T1000 (cell line): Measurements from ENCODE around the gene ZC3H7A.

Experiments used
- DNase-seq: peaks from one replicate; lab custom pipeline; 2025; ENCODE audit warnings: mixed read lengths; lab: John Stamatoyannopoulos, UW

ZC3H7A gene

GRCh38 chr16:11737713-11738112 lies 59.3 kb downstream of the ZC3H7A start:
- no peak for DNase-seq

DNA sequence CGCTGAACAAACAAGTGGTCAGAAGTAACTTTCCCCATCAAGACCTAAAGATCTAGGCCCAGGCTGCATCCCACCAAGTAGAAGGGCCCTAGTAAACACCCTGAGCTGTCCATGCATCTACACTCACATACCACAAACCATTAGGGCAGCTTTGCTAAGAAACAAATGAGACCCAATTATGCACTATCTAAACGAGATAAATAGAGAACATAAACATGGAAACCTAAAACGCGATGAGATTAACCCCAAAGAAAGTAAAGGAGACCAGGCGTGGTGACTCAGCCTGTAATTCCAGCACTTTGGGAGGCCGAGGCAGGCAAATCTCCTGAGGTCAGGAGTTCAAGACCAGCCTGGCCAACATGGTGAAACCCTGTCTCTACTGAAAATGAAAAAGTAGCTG lies 60.2 kb downstream of the ZC3H7A start:
- DNase-seq = no peak

GRCh38 chr16:11735787-11736186 lies 61.3 kb downstream of the ZC3H7A start:
- no peak for DNase-seq

- no peak for DNase-seq
Observed at GRCh38 chr16:11734653-11735043, 62.4 kb downstream of the ZC3H7A start.

- DNase-seq = no peak
Observed at GRCh38 chr16:11734025-11734652, 62.9 kb downstream of the ZC3H7A start.

DNA sequence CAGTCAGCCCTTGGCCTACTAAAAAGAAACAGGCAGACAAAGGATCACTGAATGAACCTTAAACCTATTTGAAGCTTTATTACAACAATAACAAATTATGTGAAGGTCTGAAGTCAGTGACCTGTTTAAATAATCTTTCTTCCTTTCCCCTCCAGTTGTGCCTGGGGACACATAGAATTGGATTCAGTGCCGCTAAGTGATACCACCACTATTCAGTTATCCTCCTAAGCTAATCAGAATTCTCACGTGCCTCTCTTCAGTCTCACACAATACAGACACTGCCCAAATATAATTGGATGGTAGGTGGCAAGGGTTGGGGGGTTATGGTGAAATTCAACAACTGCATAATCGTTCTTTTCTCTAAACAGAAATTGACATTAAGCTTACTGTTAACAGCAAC lies 65.8 kb downstream of the ZC3H7A start:
- DNase-seq = no peak

DNA sequence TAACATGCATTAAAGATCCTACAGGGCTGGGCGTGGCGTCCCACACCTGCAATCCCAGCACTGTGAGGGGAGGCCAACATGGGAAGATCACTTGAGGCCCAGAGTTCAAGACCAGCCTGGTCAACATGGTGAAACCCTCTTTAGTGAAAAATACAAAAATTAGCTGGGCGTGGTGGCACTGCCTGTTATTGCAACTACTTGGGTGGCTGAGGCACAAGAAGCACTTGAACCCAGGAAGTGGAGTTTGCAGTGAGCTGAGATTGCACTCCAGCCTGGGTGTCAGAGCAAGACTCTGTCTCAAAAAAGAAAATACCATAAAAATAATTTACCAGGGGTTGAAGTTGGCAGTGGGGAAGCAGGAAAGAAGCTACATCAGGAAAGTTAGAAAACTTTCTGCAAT lies 67.3 kb downstream of the ZC3H7A start:
- DNase-seq = no peak

DNA sequence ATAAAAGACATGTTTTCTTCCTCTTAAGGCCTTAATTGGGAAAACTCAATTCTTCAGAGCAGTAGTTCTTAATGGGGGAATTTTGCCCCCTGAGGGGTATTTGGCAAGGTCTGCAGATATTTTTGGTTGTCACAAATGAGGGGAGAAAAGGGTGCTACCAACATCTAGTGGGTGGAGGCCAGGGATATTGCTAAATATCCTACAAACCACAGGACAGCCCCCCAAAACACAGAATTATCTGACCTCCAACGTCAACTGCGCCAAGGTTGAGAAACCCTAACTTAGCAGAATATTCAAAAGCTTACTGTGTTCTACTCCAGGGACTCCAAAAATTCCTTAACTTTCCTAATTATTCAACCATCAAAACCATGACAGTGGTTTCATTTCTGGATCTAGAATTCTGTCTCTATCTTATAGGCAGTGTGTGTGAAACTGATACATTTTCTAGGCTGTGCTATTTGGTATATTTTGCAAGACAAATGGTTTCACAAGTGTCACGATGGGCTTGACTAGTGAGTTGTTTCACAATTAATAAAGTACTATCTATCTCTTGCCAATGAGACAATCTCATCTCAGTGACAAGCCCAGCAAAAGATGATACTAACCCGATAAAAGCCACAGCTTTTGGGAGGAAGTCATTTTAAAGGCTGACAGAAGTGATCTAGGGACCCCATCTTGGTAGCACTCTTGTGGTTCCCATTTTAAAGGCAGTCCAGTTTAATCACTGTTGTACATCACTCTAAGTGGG lies 69.1 kb downstream of the ZC3H7A start:
- DNase-seq = no peak

DNA sequence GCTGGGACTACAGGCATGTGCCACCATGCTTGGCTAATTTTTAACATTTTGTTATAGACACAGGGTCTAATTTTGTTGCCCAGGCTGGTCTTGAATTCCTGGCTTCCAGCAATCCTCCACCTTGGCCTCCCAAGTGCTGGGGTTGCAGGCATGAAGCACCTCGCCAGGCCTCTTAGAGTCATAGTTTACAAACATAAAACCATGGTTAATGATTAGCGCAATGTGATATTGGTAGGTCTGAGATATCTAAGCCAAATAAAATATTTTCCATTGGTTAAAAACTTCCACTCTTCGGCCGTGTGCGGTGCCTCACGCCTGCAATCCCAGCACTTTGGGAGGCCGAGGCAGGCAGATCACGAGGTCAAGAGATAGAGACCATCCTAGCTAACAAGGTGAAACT lies 71.0 kb downstream of the ZC3H7A start:
- DNase-seq = no peak

GRCh38 chr16:11725457-11725856 lies 71.6 kb downstream of the ZC3H7A start:
- no peak for DNase-seq

DNA sequence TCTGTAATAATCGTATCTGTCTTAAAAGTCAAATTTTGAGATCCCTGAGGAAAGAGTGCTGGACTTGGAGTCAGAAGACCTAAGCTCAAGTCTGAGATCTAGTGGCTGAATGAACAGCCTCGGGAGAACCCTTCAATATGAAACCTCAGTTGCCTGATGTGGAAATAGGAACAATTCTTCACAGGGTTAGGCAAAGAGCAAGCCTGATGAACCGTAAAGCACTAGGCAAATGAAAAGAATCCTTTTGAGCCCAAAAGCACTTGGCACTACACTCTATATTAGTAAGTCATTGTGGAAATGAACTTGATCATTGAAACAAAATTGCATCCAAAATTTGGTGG lies 74.6 kb downstream of the ZC3H7A start:
- no peak for DNase-seq

DNA sequence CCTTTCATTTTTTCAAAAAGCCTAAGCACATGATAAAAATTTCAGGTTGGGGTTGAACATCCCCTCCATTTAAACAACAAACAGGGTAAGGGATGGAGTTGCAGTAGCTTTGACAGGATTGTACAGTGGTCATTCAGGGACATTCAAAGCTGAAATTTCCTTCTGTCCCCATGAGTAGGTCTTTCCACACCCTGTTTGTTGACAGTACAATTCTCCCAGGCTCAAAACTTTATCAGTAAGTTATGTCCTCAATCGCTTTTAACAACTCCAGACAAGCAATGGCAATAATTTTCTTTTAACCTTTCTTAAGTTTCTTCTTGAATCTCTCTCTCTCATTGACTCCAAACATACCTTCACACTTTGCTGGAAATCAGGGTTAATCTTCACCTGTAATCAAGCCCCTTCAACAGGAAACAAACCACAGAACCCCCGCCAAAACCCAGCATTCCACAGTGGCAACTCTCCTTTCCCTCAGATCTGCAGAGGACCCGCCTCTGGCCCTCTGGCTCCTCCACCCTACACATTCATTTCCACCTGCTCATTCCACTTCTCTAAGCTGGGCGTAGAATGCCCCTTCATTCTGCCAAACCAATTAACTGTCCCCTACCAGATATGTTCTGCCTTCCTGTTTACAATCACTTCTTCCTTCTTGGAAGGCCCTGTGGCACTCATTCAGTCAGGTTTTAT lies 75.1 kb downstream of the ZC3H7A start:
- DNase-seq = no peak

DNA sequence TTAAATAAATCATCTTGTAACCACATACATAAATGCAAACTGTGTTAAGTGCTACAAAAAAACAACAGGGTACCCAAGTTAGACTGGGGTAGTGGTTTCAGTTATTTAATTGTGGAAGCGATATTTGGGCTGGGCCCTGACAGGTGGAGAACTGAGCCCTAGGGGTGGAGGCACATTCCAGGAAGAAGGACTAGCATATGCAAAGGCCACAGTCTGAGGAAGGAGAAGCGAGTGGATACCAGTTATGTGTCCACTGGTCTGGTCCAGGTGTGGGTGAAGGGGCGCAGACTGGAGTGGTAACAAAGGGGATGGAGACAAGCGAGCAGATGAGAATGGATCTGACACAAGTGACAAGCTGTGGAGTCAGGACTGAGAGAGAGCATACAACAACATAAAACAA lies 77.3 kb downstream of the ZC3H7A start:
- DNase-seq = no peak

GRCh38 chr16:11719171-11719570 lies 77.9 kb downstream of the ZC3H7A start:
- DNase-seq = no peak

GRCh38 chr16:11717811-11718210 lies 79.2 kb downstream of the ZC3H7A start:
- DNase-seq = no peak

DNA sequence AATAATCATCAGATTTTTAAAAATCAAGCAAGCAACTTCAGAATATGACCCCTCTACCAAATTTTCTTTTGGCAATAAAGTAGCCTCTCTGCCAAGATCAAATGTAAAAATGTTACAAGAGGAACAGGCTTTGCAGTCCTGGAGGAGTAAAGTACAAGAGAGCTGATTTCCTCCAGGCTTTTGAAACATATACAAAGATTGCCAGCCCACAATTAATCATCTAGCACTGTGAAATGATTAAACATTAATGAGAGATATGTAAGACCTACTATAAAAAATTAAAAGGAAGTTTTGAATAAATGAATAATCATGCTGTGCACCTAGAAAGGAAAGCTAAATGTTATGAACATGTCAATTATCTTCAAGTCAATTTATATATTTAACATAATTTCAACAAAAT lies 80.7 kb downstream of the ZC3H7A start:
- DNase-seq = no peak

DNA sequence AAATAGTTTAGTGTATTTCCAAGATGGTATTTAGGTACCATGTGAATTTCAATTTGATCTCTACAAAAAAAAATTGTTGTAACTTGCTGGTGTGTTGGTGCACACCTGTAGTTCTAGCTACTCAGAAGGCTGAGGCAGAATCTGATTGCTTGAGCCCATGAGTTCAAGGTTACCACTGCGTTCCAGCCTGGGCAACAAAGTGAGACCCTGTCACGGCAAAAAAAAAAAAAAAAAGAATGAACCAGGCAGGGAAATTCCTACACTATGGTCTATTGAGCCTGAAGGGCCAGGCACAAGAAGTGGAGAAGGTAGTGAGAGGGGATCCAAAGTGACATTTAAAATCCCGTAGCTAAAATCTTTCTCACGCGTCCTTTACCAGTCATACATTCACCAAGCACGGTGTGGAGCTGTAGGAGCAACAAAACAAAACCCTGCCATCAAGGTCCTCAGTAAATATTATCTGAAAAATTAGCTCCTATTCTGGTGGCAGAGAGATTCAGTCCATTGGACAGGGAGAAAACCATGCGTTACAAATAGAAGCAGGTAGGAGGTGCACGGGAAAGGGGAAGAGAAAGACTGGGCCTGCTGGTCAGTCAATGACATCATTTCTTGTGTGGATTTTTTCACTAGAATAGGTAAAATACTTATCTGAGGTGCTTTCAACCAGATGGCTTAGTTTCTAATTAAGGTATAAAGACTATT lies 81.7 kb downstream of the ZC3H7A start:
- DNase-seq = no peak

- no peak for DNase-seq
Observed at GRCh38 chr16:11712122-11712521, 84.9 kb downstream of the ZC3H7A start.

- DNase-seq = no peak
Observed at GRCh38 chr16:11711662-11712061, 85.4 kb downstream of the ZC3H7A start.

DNA sequence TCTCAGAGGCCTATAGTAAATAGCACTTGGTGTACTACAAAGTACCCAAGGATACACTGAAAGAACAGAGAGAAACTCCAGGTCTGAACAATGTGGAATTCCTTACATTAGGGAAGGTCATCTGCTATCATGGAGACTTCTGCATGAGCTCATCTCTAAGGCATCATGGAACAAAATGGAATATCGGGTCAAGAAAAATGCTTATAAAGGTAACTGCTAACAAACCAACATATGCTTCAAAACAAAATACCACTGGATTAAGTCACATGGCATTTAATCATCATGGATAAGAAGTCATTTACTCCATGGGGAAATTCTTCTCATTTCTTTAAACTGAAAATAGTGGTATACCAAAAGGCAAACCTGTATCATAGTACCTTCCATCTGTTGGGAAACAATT lies 88.6 kb downstream of the ZC3H7A start:
- DNase-seq = no peak

DNA sequence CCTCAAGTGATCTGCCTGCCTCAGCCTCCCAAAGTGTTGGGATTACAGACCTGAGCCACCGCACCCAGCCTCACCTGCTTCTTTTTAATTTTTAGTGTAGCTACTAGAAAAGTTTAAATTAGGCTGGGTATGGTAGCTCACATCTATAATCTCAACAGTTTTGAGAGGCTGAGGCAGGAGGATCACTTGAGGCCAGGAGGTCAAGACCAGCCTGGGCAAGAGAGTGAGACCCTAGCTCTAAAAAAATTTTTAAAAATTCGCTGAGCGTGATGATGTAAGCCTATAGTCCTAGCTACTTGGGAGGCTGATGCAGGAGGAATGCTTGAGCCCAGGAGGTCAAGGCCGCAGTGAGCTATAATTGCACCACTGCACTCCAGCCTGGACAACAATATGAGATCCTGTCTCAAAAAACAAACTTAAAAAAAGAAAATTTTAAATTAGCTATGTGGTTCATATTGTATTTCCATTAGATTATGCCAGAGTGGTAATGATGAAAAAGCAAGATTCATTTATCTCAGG lies 89.3 kb downstream of the ZC3H7A start:
- no peak for DNase-seq

DNA sequence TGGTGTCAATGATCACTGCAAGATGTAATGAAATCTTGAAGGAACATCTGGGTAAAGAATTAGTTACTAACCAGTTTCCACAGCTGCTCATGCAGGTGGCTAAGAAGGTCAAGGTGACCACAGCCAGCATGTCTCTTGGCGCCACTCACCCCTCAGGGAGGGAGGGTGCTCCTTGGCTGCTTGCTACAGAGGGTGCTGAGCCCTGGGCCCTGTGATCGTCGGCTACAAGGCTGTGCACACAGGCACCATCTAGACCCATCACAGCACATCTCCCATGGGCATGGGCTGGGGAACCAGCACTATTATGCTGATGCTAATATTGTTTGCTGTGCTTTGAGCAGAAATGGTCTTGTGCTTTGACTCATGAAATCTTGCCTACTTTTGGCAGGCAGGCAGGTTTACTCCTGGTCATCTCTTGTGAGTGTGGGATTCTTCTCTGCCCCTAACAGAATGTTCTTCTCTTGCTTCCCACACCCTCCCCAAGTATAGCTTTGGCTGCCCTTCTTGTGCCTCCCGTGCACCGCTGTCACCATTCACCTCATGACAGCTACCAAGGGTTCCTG lies 90.8 kb downstream of the ZC3H7A start:
- DNase-seq = no peak
